Endothelial cell of umbilical vein (primary cell): ENCODE data around the gene SLC26A2. TPM values are rescaled to one million over a fixed set of nuclear protein-coding genes. Genes with fewer than 3 reads are reported as not detected.

Source experiments
- BruUV-seq: library from RNA; stranded (reverse); fragments of 400-500 nt; replicated peaks from 2 replicates; lab custom pipeline; 2021; lab: Mats Ljungman, UMichigan
- CTCF ChIA-PET: fragments of 300-600, 350-600 bp; sonication (Branson Sonifier 250); formaldehyde crosslinking; loops from one replicate; lab custom pipeline; 2021; ENCODE audit warnings: antibody characterized with exemption, inconsistent platforms; lab: Charles Lee
- POLR2A ChIA-PET: fragments of 300-600, 350-600 bp; sonication (Branson Sonifier 250); formaldehyde crosslinking; loops from one replicate; lab custom pipeline; 2021; ENCODE audit warnings: antibody characterized with exemption, inconsistent platforms; lab: Charles Lee
- DNase-seq: peaks from one replicate; pipeline ENCODE4 v3.0.0-alpha.2; 2011; ENCODE audit warnings: low read depth, low spot score
- FAIRE-seq: peaks from 2 replicates; lab custom pipeline; 2011; peaks lifted over from hg19 to GRCh38; lab: Jason Lieb, UNC
- H2AFZ ChIP-seq: 2 replicates; pipeline ENCODE4 v1.6.0; 2012; ENCODE audit warnings: low read depth, low read length, control low read depth, inconsistent platforms
- H3K27ac ChIP-seq: 2 replicates; pipeline ENCODE4 v1.5.1; 2011; ENCODE audit warnings: low read depth, mild to moderate bottlenecking, control low read depth, low read length, moderate library complexity; ENCODE audit not compliant: insufficient read depth
- H3K27me3 ChIP-seq, 2 experiments: 2 replicates each; pipeline versions ENCODE4 v1.6.0 to v1.6.1; 2011; ENCODE audit warnings: low read length in 2 of 2, mixed read lengths in 1 of 2; ENCODE audit not compliant: control insufficient read depth in 2 of 2, insufficient read depth in 2 of 2
- H3K36me3 ChIP-seq, 2 experiments: 2 replicates in 1 of 2; 3 replicates in 1 of 2; pipeline ENCODE4 v1.5.1; 2011; ENCODE audit warnings: low read length in 2 of 2, mild to moderate bottlenecking in 1 of 2, moderate library complexity in 1 of 2; ENCODE audit not compliant: control insufficient read depth in 2 of 2, insufficient read depth in 2 of 2; ENCODE audit errors: extremely low read depth in 1 of 2
- H3K4me1 ChIP-seq: 3 replicates; pipeline ENCODE4 v1.5.1; 2011; ENCODE audit warnings: mild to moderate bottlenecking, low read length; ENCODE audit not compliant: control insufficient read depth, insufficient read depth; ENCODE audit errors: extremely low read depth
- H3K4me2 ChIP-seq: 2 replicates; pipeline ENCODE4 v1.6.1; 2011; ENCODE audit warnings: low read length, control low read depth, mixed read lengths; ENCODE audit not compliant: insufficient read depth
- H3K4me3 ChIP-seq, 3 experiments: fragments of 200-600 bp in 1 of 3; sonication (generic), shearing (Covaris generic) in 1 of 3; replicated peaks in 1 of 3; 2 replicates each; pipeline ENCODE4 v1.5.1; 2011 to 2016; ENCODE audit warnings: control low read depth in 3 of 3, low read length in 3 of 3, mild to moderate bottlenecking in 2 of 3, inconsistent platforms in 1 of 3, low read depth in 1 of 3, moderate library complexity in 1 of 3; ENCODE audit not compliant: insufficient read depth in 1 of 3
- H3K79me2 ChIP-seq: 2 replicates; pipeline ENCODE4 v1.6.0; 2012; ENCODE audit warnings: low read length, inconsistent platforms; ENCODE audit not compliant: control insufficient read depth, insufficient read depth
- H3K9ac ChIP-seq: replicated peaks from 2 replicates; pipeline ENCODE3; 2011; ENCODE audit warnings: low read length, control low read depth; ENCODE audit not compliant: insufficient read depth; ENCODE audit errors: extremely low read depth
- H3K9me1 ChIP-seq: replicated peaks from 3 replicates; pipeline ENCODE4 v1.6.0; 2011; ENCODE audit warnings: mild to moderate bottlenecking, low read length; ENCODE audit not compliant: control insufficient read depth, insufficient read depth; ENCODE audit errors: extremely low read depth
- H3K9me3 ChIP-seq: replicated peaks from 2 replicates; pipeline ENCODE4 v1.5.1; 2012; ENCODE audit warnings: low read length, inconsistent platforms; ENCODE audit not compliant: control insufficient read depth, insufficient read depth
- H4K20me1 ChIP-seq: replicated peaks from 2 replicates; pipeline ENCODE3; 2011; ENCODE audit warnings: mild to moderate bottlenecking, low read length; ENCODE audit not compliant: control insufficient read depth, insufficient read depth; ENCODE audit errors: extremely low read depth
- EZH2 ChIP-seq: IDR thresholded peaks from 2 replicates; pipeline ENCODE4 v1.6.1; 2012; ENCODE audit warnings: borderline replicate concordance, low read depth, mild to moderate bottlenecking, moderate library complexity, low read length, inconsistent platforms; ENCODE audit not compliant: severe bottlenecking
- FOS ChIP-seq: IDR thresholded peaks from 2 replicates; pipeline ENCODE4 v1.6.1; 2011; ENCODE audit warnings: mild to moderate bottlenecking, low read length, moderate library complexity, borderline replicate concordance; ENCODE audit not compliant: insufficient read depth
- GATA2 ChIP-seq: IDR thresholded peaks from 2 replicates; pipeline ENCODE4 v1.7.0; 2011; ENCODE audit warnings: low read depth, mild to moderate bottlenecking, moderate library complexity, mixed read lengths, low read length; ENCODE audit not compliant: insufficient read length, insufficient read depth
- JUN ChIP-seq: IDR thresholded peaks from 2 replicates; pipeline ENCODE4 v1.6.1; 2011; ENCODE audit warnings: borderline replicate concordance, low read depth; ENCODE audit not compliant: insufficient read length, insufficient read depth
- MYC ChIP-seq: IDR thresholded peaks from one replicate; pipeline ENCODE4 v1.6.1; 2011; ENCODE audit warnings: mild to moderate bottlenecking, low read depth, low read length
- POLR2A ChIP-seq: IDR thresholded peaks from 2 replicates; pipeline ENCODE4 v1.6.1; 2012; ENCODE audit warnings: low read depth, mild to moderate bottlenecking, control low read depth, low read length
- POLR2AphosphoS5 ChIP-seq: IDR thresholded peaks from 2 replicates; pipeline ENCODE4 v1.6.1; 2012; ENCODE audit warnings: low read depth, mild to moderate bottlenecking, control low read depth, low read length, moderate library complexity; ENCODE audit not compliant: insufficient read depth
- dilution Hi-C: fragments of 300-500 bp; cut with MboI; formaldehyde crosslinking; loops from one replicate; pipeline ENCODE4 v1.15.0; 2019; ENCODE audit warnings: low sequenced_read_pairs; ENCODE audit not compliant: extremely low pct_ligation_motif_present
- intact Hi-C: fragments of 100-400 bp; cut with micrococcal nuclease; formaldehyde crosslinking; loops from one replicate; pipeline ENCODE4 v1.10.0; 2022
- polyA plus RNA-seq, 4 experiments: library from polyadenylated mRNA; depleted of rRNA in 3 of 4; stranded (reverse) in 3 of 4; unstranded in 1 of 4; fragments of >200 nt; gene quantifications; 2 replicates each; pipeline versions ENCODE4 v1.2.1 to v1.2.3, GENCODE V29; 2011 to 2012; ENCODE audit warnings: missing spikeins in 1 of 4
- total RNA-seq: library from RNA; stranded (reverse); gene quantifications from 2 replicates; pipeline ENCODE4 v1.2.3, GENCODE V29; 2021
- TF ChIP-seq, protein P1 (sequence below), 2 donors: IDR thresholded peaks; 1 replicate in 1 of 2; 2 replicates in 1 of 2; pipeline ENCODE4 v1.5.1; 2011; ENCODE audit warnings: low read length in 2 of 2, mild to moderate bottlenecking in 2 of 2, moderate library complexity in 2 of 2, control low read depth in 1 of 2, inconsistent platforms in 1 of 2, low read depth in 1 of 2; ENCODE audit not compliant: insufficient read depth in 1 of 2; ENCODE audit errors: extremely low read depth in 1 of 2
- TF ChIP-seq, protein P2 (sequence below): IDR thresholded peaks from 2 replicates; pipeline ENCODE4 v1.6.1; 2011; ENCODE audit not compliant: insufficient read depth, insufficient read length

SLC26A2 gene
- total and polyA plus RNA-seq, 2 donors (not counting 3 experiments of a cell fraction or from before 2014, with no cell fraction given), result 5.9 to 16.8 TPM

DNA sequence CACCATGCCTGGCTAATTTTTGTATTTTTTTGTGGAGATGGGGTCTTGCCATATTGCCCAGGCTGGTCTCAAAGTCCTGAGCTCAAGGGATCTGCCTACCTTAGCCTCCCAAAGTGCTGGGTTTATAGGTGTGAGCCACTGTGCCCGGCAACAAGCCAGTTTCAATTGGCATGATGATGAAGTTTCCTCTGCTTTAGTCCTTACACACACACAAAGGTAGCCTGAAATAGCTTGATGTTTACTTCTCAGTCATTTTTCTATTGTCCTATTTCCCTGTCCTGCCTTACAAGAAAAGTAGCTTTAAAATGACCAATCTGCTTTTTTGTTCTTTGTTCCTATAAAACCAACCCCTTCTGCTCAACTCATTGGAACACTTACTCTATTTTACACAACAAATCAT lies 49.5 kb upstream of the SLC26A2 start:
- POLR2A ChIA-PET, result no interaction called here
- Histone ChIP-seq H3K4me1 (peaks cover 12% of the 10 kb centered on the region), H3K9me1 (no peaks in the 10 kb centered on the region), H3K27me3 (peaks cover 0 to 2% of the 10 kb centered on the region in 2 experiments), H3K27ac (no peak overlapping the region), H4K20me1 (no peaks in the 10 kb centered on the region), H3K79me2 (no peaks in the 10 kb centered on the region), H3K9me3 (no peaks in the 10 kb centered on the region), H3K4me3 (no peak overlapping the region), H3K36me3 (no peaks in the 10 kb centered on the region), H3K4me2 (no peak overlapping the region), H2AFZ (no peak overlapping the region), H3K9ac (no peak overlapping the region)
- FAIRE-seq (no peak), DNase-seq (no peak)
- BruUV-seq, result no TSS peak
- intact Hi-C loops (no loop called here), dilution Hi-C loops (no loop called here)
- CTCF ChIA-PET, result interaction anchor here (0.6 to 1.2 kb wide), 4 partner anchors 8 to 64 kb away, joined by 3 to 6 read pairs (median 4); no protein-coding TSS in a partner anchor
- TF ChIP-seq MYC (no peak), GATA2 (no peak), POLR2AphosphoS5 (no peak), JUN (no peak), EZH2 (no peak), POLR2A (no peak), FOS (no peak)
- TF ChIP-seq, protein P1, sequence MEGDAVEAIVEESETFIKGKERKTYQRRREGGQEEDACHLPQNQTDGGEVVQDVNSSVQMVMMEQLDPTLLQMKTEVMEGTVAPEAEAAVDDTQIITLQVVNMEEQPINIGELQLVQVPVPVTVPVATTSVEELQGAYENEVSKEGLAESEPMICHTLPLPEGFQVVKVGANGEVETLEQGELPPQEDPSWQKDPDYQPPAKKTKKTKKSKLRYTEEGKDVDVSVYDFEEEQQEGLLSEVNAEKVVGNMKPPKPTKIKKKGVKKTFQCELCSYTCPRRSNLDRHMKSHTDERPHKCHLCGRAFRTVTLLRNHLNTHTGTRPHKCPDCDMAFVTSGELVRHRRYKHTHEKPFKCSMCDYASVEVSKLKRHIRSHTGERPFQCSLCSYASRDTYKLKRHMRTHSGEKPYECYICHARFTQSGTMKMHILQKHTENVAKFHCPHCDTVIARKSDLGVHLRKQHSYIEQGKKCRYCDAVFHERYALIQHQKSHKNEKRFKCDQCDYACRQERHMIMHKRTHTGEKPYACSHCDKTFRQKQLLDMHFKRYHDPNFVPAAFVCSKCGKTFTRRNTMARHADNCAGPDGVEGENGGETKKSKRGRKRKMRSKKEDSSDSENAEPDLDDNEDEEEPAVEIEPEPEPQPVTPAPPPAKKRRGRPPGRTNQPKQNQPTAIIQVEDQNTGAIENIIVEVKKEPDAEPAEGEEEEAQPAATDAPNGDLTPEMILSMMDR (IDR thresholded peaks at IDR 0.05; ENCODE audit: extremely low read depth in 1 of 2, insufficient read depth in 1 of 2, low read depth in 1 of 2, low read length in 2 of 2), result no peak
- TF ChIP-seq, protein P2, sequence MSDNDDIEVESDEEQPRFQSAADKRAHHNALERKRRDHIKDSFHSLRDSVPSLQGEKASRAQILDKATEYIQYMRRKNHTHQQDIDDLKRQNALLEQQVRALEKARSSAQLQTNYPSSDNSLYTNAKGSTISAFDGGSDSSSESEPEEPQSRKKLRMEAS, result no peak
